Hematopoietic multipotent progenitor cell treated with erythropoietin and hydrocortisone succinate and interleukin-3 and kit ligand, for 15 days (in vitro differentiated cells): ENCODE results near the gene GALNT9.
"Not testable (repeated sequence)": the region's sequence is repeated elsewhere in the genome, so short reads cannot be mapped to it uniquely, and the experiment has no call there.

ENCODE experiments used
- DNase-seq: peaks from one replicate; pipeline ENCODE4 v3.0.0-alpha.2; 2015; ENCODE audit warnings: low spot score

GALNT9 gene

GRCh38 chr12:132358241-132359225, 29.1 kb upstream of the GALNT9 start:
- DNase-seq: not testable (repeated sequence)

- DNase-seq: no peak
Measured at GRCh38 chr12:132357623-132358186, 28.3 kb upstream of the GALNT9 start.

- DNase-seq: no peak
Measured at GRCh38 chr12:132356691-132357622, 27.6 kb upstream of the GALNT9 start.

GRCh38 chr12:132355742-132356681, 26.6 kb upstream of the GALNT9 start:
- no peak for DNase-seq

GRCh38 chr12:132354982-132355680, 25.7 kb upstream of the GALNT9 start:
- no peak for DNase-seq

GRCh38 chr12:132354211-132354981, 25.0 kb upstream of the GALNT9 start:
- no peak for DNase-seq

GRCh38 chr12:132353811-132354210, 24.4 kb upstream of the GALNT9 start:
- no peak for DNase-seq

GRCh38 chr12:132352896-132353800, 23.8 kb upstream of the GALNT9 start:
- no peak for DNase-seq

GRCh38 chr12:132351751-132352495, 22.5 kb upstream of the GALNT9 start:
- no peak for DNase-seq

- DNase-seq: no peak
Measured at GRCh38 chr12:132349501-132350131, 20.2 kb upstream of the GALNT9 start.

- DNase-seq: no peak
Measured at GRCh38 chr12:132348176-132348575, 18.8 kb upstream of the GALNT9 start.

GRCh38 chr12:132347176-132347855, 17.9 kb upstream of the GALNT9 start:
- no peak for DNase-seq

- no peak for DNase-seq
Measured at GRCh38 chr12:132346471-132347175, 17.2 kb upstream of the GALNT9 start.

- DNase-seq: no peak
Measured at GRCh38 chr12:132345561-132346200, 16.3 kb upstream of the GALNT9 start.

- DNase-seq: no peak
Measured at GRCh38 chr12:132345126-132345525, 15.7 kb upstream of the GALNT9 start.

GRCh38 chr12:132344601-132345000, 15.2 kb upstream of the GALNT9 start:
- no peak for DNase-seq
